PC-9 (cell line): ENCODE measurements around the gene LRP1B. TPM values are rescaled to one million over a fixed set of nuclear protein-coding genes. Genes with fewer than 3 reads are reported as not detected.

Experiments
- BruUV-seq: library from RNA; stranded (reverse); fragments of 400-500 nt; replicated peaks from 2 replicates; lab custom pipeline; 2021; lab: Mats Ljungman, UMichigan
- CTCF ChIA-PET: fragments of 300-600 bp; sonication (Branson Sonifier 250); formaldehyde crosslinking; loops from one replicate; lab custom pipeline; 2022; ENCODE audit warnings: antibody characterized with exemption; lab: Charles Lee
- POLR2A ChIA-PET: fragments of 300-600 bp; sonication (Branson Sonifier 250); formaldehyde crosslinking; loops from one replicate; lab custom pipeline; 2022; ENCODE audit warnings: antibody characterized with exemption; ENCODE audit not compliant: unreplicated experiment; lab: Charles Lee
- DNase-seq, 2 experiments: peaks; one replicate each; pipeline versions ENCODE4 v3.0.0 to v3.0.0-alpha.2; 2015 to 2022; ENCODE audit warnings: mixed read lengths in 1 of 2
- H2AFZ ChIP-seq: fragments of 200-600 bp; sonication (generic); 2 replicates; pipeline ENCODE4 v1.8.1; 2017; ENCODE audit warnings: antibody characterized with exemption
- H3F3A ChIP-seq: fragments of 200-600 bp; sonication (generic); 2 replicates; pipeline ENCODE4 v1.8.1; 2017; ENCODE audit warnings: antibody characterized with exemption, mild to moderate bottlenecking, low read depth; ENCODE audit not compliant: insufficient read depth
- H3K27ac ChIP-seq: fragments of 200-600 bp; sonication (generic); 2 replicates; pipeline ENCODE4 v1.6.1; 2016; ENCODE audit warnings: mixed run types
- H3K27me3 ChIP-seq: fragments of 200-600 bp; sonication (generic); 2 replicates; pipeline ENCODE4 v1.6.1; 2016; ENCODE audit warnings: low read depth, mixed run types; ENCODE audit not compliant: insufficient read depth
- H3K36me3 ChIP-seq: fragments of 200-600 bp; sonication (generic); 2 replicates; pipeline ENCODE4 v1.6.1; 2016; ENCODE audit warnings: low read depth, mixed run types
- H3K4me1 ChIP-seq: fragments of 200-600 bp; sonication (generic); replicated peaks from 2 replicates; pipeline ENCODE4 v1.6.1; 2016; ENCODE audit warnings: mixed run types; ENCODE audit not compliant: insufficient read depth
- H3K4me2 ChIP-seq: fragments of 200-600 bp; sonication (generic); 2 replicates; pipeline ENCODE4 v1.6.1; 2017; ENCODE audit warnings: mixed run types
- H3K4me3 ChIP-seq: fragments of 200-600 bp; sonication (generic); 2 replicates; pipeline ENCODE4 v1.6.1; 2016; ENCODE audit warnings: mixed run types
- H3K79me2 ChIP-seq: fragments of 200-600 bp; sonication (generic); 2 replicates; pipeline ENCODE4 v1.6.1; 2017; ENCODE audit warnings: low read depth, mixed run types
- H3K9me2 ChIP-seq: fragments of 200-600 bp; sonication (generic); 2 replicates; pipeline ENCODE4 v1.8.1; 2017; ENCODE audit warnings: mild to moderate bottlenecking; ENCODE audit not compliant: insufficient read depth
- H3K9me3 ChIP-seq: fragments of 200-600 bp; sonication (generic); 2 replicates; pipeline ENCODE4 v1.8.1; 2016; ENCODE audit warnings: low read depth; ENCODE audit not compliant: insufficient read depth
- H4K20me1 ChIP-seq: fragments of 200-600 bp; sonication (generic); 2 replicates; pipeline ENCODE4 v1.8.1; 2017; ENCODE audit not compliant: insufficient read depth
- EZH2 ChIP-seq: fragments of 200-600 bp; sonication (generic); IDR thresholded peaks from 2 replicates; pipeline ENCODE4 v1.8.0; 2017; ENCODE audit warnings: antibody characterized with exemption, low read depth
- intact Hi-C: fragments of 100-400 bp; cut with micrococcal nuclease; formaldehyde crosslinking; loops from one replicate; pipeline ENCODE4 v1.10.0; 2022; ENCODE audit not compliant: unreplicated experiment
- total RNA-seq: library from RNA; stranded (reverse); gene quantifications from 2 replicates; pipeline ENCODE4 v1.2.3, GENCODE V29; 2021
- TF ChIP-seq, protein P1 (sequence below): fragments of 200-600 bp; sonication (generic); conservative IDR thresholded peaks from 2 replicates; pipeline ENCODE4 v1.6.1; 2017; ENCODE audit warnings: mixed run types, antibody characterized with exemption, mild to moderate bottlenecking, moderate library complexity

The LRP1B gene
- total RNA-seq, 1 experiment from 2014 or later: 1.7 TPM

DNA sequence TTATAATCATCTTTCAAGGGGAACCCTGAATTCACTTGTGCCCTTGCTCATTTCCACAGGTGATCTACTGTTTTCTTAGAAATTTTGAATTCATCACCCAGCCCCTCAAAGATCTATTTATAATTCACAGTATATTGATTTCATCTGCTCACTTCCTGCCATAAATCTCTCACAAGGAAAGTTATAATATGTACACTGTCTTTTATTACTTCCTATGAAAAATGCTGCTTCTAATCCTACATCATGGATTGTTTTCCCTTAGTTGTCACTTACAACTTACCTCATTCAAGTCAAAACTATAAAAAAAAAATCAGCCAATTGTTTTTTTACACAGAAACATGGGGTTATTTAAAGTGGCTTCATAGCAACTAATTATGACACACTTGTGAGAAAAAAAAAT, 1443.0 kb downstream of the LRP1B start:
- no TSS peak for BruUV-seq
- POLR2A ChIA-PET: no interaction called here

DNA sequence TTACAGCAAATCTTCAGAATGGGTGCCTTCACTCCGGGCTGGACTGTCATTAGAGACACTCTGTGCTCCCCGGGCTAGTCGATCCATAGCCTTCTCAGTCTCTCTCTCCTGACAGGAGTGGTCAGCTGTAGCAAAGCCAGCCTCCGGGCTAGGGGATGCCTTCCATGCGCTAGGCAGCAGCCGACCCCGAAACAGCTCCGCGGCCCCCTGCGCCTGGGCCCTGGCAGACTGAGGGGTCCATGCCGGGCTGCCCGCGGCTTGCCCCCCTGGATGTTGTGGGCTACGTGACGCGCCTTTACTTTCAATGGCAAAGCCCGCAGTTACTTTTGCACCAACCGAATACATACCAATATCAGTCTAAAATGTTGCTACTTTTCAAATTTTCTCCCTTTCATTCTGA, 1447.2 kb downstream of the LRP1B start:
- Histone ChIP-seq H3K9me2 (no peaks in the 10 kb centered on the region), H3K27ac (no peak overlapping the region), H3K79me2 (no peaks in the 10 kb centered on the region), H3K4me3 (no peak overlapping the region), H3K4me1 (no peaks in the 10 kb centered on the region), H3F3A (no peaks in the 10 kb centered on the region), H2AFZ (no peak overlapping the region), H4K20me1 (no peaks in the 10 kb centered on the region), H3K9me3 (no peaks in the 10 kb centered on the region), H3K27me3 (no peaks in the 10 kb centered on the region), H3K4me2 (no peak overlapping the region), H3K36me3 (no peaks in the 10 kb centered on the region)
- POLR2A ChIA-PET: no interaction called here
- CTCF ChIA-PET: no interaction called here
- no peak for DNase-seq
- no TSS peak for BruUV-seq
- intact Hi-C loops: no loop called here
- TF ChIP-seq, protein P1, sequence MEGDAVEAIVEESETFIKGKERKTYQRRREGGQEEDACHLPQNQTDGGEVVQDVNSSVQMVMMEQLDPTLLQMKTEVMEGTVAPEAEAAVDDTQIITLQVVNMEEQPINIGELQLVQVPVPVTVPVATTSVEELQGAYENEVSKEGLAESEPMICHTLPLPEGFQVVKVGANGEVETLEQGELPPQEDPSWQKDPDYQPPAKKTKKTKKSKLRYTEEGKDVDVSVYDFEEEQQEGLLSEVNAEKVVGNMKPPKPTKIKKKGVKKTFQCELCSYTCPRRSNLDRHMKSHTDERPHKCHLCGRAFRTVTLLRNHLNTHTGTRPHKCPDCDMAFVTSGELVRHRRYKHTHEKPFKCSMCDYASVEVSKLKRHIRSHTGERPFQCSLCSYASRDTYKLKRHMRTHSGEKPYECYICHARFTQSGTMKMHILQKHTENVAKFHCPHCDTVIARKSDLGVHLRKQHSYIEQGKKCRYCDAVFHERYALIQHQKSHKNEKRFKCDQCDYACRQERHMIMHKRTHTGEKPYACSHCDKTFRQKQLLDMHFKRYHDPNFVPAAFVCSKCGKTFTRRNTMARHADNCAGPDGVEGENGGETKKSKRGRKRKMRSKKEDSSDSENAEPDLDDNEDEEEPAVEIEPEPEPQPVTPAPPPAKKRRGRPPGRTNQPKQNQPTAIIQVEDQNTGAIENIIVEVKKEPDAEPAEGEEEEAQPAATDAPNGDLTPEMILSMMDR: no peak
- no peak for TF ChIP-seq EZH2

More for the DNA sequence above, 1443.0 kb downstream of the LRP1B start:
- Histone ChIP-seq H3K4me1 (no peaks in the 10 kb centered on the region), H3F3A (no peaks in the 10 kb centered on the region), H3K9me3 (no peaks in the 10 kb centered on the region; the same call in 1 of the 2 replicates), H4K20me1 (no peaks in the 10 kb centered on the region), H3K36me3 (no peaks in the 10 kb centered on the region), H3K27me3 (no peaks in the 10 kb centered on the region), H3K79me2 (no peaks in the 10 kb centered on the region), H3K9me2 (no peaks in the 10 kb centered on the region), H3K4me3 (no peak overlapping the region), H2AFZ (no peak overlapping the region), H3K27ac (no peak overlapping the region), H3K4me2 (no peak overlapping the region)
- intact Hi-C loops: no loop called here
- DNase-seq: no peak
- CTCF ChIA-PET: no interaction called here
- TF ChIP-seq, protein P1: no peak
- TF ChIP-seq EZH2: no peak

DNA sequence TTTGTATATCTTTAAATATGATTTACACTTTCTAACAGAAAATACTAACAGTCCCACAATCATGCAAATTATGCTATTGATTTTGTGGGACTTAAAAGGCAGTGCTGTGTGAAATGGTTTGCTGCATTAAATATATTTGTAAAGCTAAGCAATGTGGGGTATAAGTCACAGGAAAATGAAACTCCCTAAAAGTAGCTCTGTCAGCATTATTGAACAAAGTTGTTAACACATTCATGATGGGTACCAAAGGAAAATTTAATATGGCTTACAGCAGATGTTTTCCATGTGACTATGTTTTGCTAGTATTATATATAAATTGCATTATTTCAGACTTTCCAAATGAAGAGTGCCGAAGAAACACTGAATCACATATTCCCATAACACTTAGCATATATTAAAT, 1450.0 kb downstream of the LRP1B start:
- CTCF ChIA-PET: no interaction called here
- H3K36me3 ChIP-seq: no peaks in the 10 kb centered on the region
- intact Hi-C loops: no loop called here
- no peaks in the 10 kb centered on the region for H3K79me2 ChIP-seq
- H3K27ac ChIP-seq: no peak overlapping the region
- no peaks in the 10 kb centered on the region for H3K27me3 ChIP-seq
- no peak overlapping the region for H3K4me2 ChIP-seq
- BruUV-seq: no TSS peak
- no peak overlapping the region for H3K4me3 ChIP-seq
- H3K9me3 ChIP-seq: no peaks in the 10 kb centered on the region
- POLR2A ChIA-PET: no interaction called here
- no peaks in the 10 kb centered on the region for H4K20me1 ChIP-seq
- no peaks in the 10 kb centered on the region for H3K4me1 ChIP-seq
- TF ChIP-seq, protein P1: no peak
- no peak for TF ChIP-seq EZH2
- H3K9me2 ChIP-seq: no peaks in the 10 kb centered on the region
- no peak overlapping the region for H2AFZ ChIP-seq
- no peaks in the 10 kb centered on the region for H3F3A ChIP-seq
- no peak for DNase-seq
